ENCODE measurements around the gene IL1R2.

Gene IL1R2

DNA sequence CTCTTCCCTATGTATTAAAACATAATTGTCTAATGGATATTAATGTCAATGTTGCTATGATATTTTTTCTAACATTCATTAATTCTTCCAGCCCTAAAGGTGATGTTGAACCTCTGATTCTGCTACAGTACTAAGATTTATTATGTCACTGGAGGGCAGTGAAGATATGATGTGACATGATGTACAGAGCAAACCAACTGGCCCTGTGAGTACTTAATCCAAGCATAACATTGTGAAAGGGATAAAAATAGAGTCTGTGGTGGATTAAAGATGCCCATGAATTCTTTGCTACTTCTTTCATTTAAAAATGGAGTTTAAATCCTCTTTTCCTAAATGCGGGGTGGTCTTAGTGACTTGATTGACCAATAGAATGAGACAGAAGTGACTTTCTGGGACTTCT is 51.8 kb downstream of the IL1R2 start:
- H3K27me3 ChIP-seq (ENCODE audit: insufficient read depth, poor library complexity, severe bottlenecking), result no peaks in the 10 kb centered on the region
- no peak overlapping the region for H3K4me3 ChIP-seq (replicated peaks; ENCODE audit: insufficient read depth, low read length)
- no peak overlapping the region for H3K27ac ChIP-seq (replicated peaks)
- DNase-seq (ENCODE audit: low read depth in 1 of 2, low spot score in 1 of 2), result no peak
- TF ChIP-seq CTCF (IDR thresholded peaks at IDR 0.05; ENCODE audit: insufficient read depth, low read length), result no peak

DNA sequence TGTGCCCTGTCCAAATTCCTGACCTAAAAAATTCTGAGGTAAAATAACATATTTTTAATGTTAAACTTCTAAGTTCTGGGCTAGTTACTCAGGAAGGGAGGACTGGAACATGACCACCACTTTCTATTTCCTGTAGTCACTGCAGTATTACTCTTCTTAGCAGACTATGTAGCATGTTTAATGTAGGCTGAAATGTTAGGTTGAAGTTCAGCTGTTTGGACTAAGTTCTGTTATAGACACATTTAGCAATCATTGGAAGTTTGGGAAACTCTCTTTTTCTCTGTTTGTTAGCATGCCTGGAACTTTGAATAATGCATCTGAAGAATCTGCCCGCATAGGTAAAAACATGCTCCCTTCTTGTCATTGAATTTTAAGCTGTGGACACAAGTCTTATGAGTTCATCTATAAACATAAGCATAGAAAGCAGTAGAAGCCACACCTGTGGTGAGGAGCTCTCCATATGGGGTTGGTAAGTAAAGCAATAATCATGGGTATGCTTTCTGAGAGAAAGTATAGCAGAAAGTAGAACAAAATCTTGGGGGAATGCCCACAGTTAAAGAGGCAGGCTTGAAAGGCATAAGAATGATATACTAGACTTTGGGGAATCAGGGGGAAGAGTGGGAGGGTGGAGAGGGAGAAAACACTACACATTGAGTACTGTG is 52.6 kb downstream of the IL1R2 start:
- H3K4me3 ChIP-seq (replicated peaks; ENCODE audit: insufficient read depth, low read length), result no peak overlapping the region
- H3K27me3 ChIP-seq (ENCODE audit: insufficient read depth, poor library complexity, severe bottlenecking), result no peaks in the 10 kb centered on the region
- DNase-seq (ENCODE audit: low read depth in 1 of 2, low spot score in 1 of 2), result no peak
- H3K27ac ChIP-seq (replicated peaks), result no peak overlapping the region
- TF ChIP-seq POLR2AphosphoS5 (IDR thresholded peaks at IDR 0.05; ENCODE audit: low read depth) (no peak), GABPA (IDR thresholded peaks at IDR 0.05; ENCODE audit: low read depth) (no peak), CTCF (IDR thresholded peaks at IDR 0.05; ENCODE audit: insufficient read depth, low read length) (no peak), SPI1 (IDR thresholded peaks at IDR 0.05; ENCODE audit: borderline replicate concordance, low read depth) (no peak), REST (IDR thresholded peaks at IDR 0.05; ENCODE audit: insufficient replicate concordance, low read depth) (no peak)

DNA sequence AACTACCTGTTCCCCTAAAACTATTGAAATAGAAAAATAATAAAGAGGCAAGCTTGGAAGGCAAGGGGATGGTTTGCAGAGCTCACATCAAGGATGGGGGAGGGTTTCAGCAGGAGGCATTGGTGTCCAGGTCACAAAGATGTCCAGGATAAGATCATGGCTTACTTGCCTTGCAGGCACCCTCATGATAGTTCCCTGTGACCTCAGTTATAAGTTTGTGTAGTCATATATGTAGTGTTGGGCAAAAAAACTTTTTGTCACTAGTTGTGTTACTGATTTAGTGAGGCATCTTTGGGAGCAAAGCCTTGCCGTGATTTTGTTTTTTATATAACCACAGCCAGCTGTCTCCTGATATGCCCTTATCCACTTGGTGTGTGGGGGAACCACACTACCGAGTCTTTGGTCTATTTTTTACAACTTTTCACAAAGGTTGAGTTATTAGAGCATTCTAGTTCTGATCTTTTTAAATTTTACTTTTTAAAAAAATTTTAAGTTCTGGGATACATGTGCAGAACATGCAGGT is 53.3 kb downstream of the IL1R2 start:
- H3K27me3 ChIP-seq (ENCODE audit: insufficient read depth, poor library complexity, severe bottlenecking), result no peaks in the 10 kb centered on the region
- no peak overlapping the region for H3K4me3 ChIP-seq (replicated peaks; ENCODE audit: insufficient read depth, low read length)
- DNase-seq (ENCODE audit: low read depth in 1 of 2, low spot score in 1 of 2), result no peak
- no peak overlapping the region for H3K27ac ChIP-seq (replicated peaks)
- TF ChIP-seq CTCF (IDR thresholded peaks at IDR 0.05; ENCODE audit: insufficient read depth, low read length) (no peak), SPI1 (IDR thresholded peaks at IDR 0.05; ENCODE audit: borderline replicate concordance, low read depth) (no peak), POLR2AphosphoS5 (IDR thresholded peaks at IDR 0.05; ENCODE audit: low read depth) (no peak), REST (IDR thresholded peaks at IDR 0.05; ENCODE audit: insufficient replicate concordance, low read depth) (no peak), GABPA (IDR thresholded peaks at IDR 0.05; ENCODE audit: low read depth) (no peak)

GRCh38 chr2:102045697-102046096 is 53.9 kb downstream of the IL1R2 start:
- Histone ChIP-seq H3K4me3 (replicated peaks; ENCODE audit: insufficient read depth, low read length) (no peak overlapping the region), H3K27me3 (ENCODE audit: insufficient read depth, poor library complexity, severe bottlenecking) (no peaks in the 10 kb centered on the region), H3K27ac (replicated peaks) (no peak overlapping the region)
- DNase-seq (ENCODE audit: low read depth in 1 of 2, low spot score in 1 of 2), result no peak
- TF ChIP-seq GABPA (IDR thresholded peaks at IDR 0.05; ENCODE audit: low read depth), result no peak
- TF ChIP-seq REST (IDR thresholded peaks at IDR 0.05; ENCODE audit: insufficient replicate concordance, low read depth), result no peak
- TF ChIP-seq POLR2AphosphoS5 (IDR thresholded peaks at IDR 0.05; ENCODE audit: low read depth), result no peak
- no peak for TF ChIP-seq CTCF (IDR thresholded peaks at IDR 0.05; ENCODE audit: insufficient read depth, low read length)
- no peak for TF ChIP-seq SPI1 (IDR thresholded peaks at IDR 0.05; ENCODE audit: borderline replicate concordance, low read depth)

Data from HL-60 (cell line).